Stimulated activated CD8-positive, alpha-beta memory T cell treated with anti-CD3 and anti-CD28 coated beads, Interleukin-15, amount 100 ng/mL, for 1 hour (primary cell): ENCODE measurements around the gene SPCS2.

Source experiments
- DNase-seq: peaks from one replicate; pipeline ENCODE4 v3.0.0-alpha.2; 2020; ENCODE audit warnings: low read depth

Gene SPCS2

GRCh38 chr11:74948898-74949752, at the start of gene SPCS2, which contains the start of gene XRRA1:
Gene SPCS2, plus strand, starts transcription at chr11:74949266. Its CDS starts 20 bp downstream, at chr11:74949286.
Gene XRRA1, minus strand, starts transcription at chr11:74949091. Its CDS starts 8,213 bp downstream, at chr11:74940878.
- DNase-seq: peak; percentile 95

GRCh38 chr11:74902342-74902741, 46.7 kb upstream of the SPCS2 start:
- no peak for DNase-seq

GRCh38 chr11:74905326-74905725, 43.7 kb upstream of the SPCS2 start:
- no peak for DNase-seq

GRCh38 chr11:74909385-74909784, 39.7 kb upstream of the SPCS2 start:
- DNase-seq: no peak

- DNase-seq: no peak
Observed at GRCh38 chr11:74909812-74910211, 39.3 kb upstream of the SPCS2 start.

GRCh38 chr11:74923125-74923524, 25.9 kb upstream of the SPCS2 start:
- DNase-seq: no peak

GRCh38 chr11:74925281-74925680, 23.8 kb upstream of the SPCS2 start:
- no peak for DNase-seq

GRCh38 chr11:74926304-74927030, 22.6 kb upstream of the SPCS2 start:
- DNase-seq: no peak

GRCh38 chr11:74927496-74927895, 21.6 kb upstream of the SPCS2 start:
- no peak for DNase-seq

GRCh38 chr11:74929431-74930363, 19.4 kb upstream of the SPCS2 start:
- peak; percentile 51 for DNase-seq

GRCh38 chr11:74932169-74932568, 16.9 kb upstream of the SPCS2 start:
- DNase-seq: no peak

- DNase-seq: no peak
Observed at GRCh38 chr11:74932797-74933196, 16.3 kb upstream of the SPCS2 start.

GRCh38 chr11:74933765-74934164, 15.3 kb upstream of the SPCS2 start:
- DNase-seq: no peak

- DNase-seq: no peak
Observed at GRCh38 chr11:74935285-74935684, 13.8 kb upstream of the SPCS2 start.

GRCh38 chr11:74936087-74936486, 13.0 kb upstream of the SPCS2 start:
- DNase-seq: no peak

GRCh38 chr11:74936976-74937375, 12.1 kb upstream of the SPCS2 start:
- DNase-seq: no peak

GRCh38 chr11:74937696-74938475, 11.2 kb upstream of the SPCS2 start:
- no peak for DNase-seq

- DNase-seq: no peak
Observed at GRCh38 chr11:74941492-74941891, 7.6 kb upstream of the SPCS2 start.

GRCh38 chr11:74942073-74942759, 6.8 kb upstream of the SPCS2 start:
- no peak for DNase-seq

- DNase-seq: no peak
Observed at GRCh38 chr11:74948546-74948897, 544 bp upstream of the SPCS2 start.

GRCh38 chr11:74949753-74950137, 679 bp downstream of the SPCS2 start:
- no peak for DNase-seq
